ENCODE measurements around the gene ST6GALNAC2. TPM values are rescaled to one million over a fixed set of nuclear protein-coding genes. Genes with fewer than 3 reads are reported as not detected.

The ST6GALNAC2 gene
- total and polyA plus RNA-seq, 12 donors = 0.50 to 37.8 (median 5.6) TPM

GRCh38 chr17:76519048-76519966 is 66.4 kb downstream of the ST6GALNAC2 start:
- no peak for DNase-seq
- WGBS, 4 donors = 62 to 76% (median 67%) methylated on average over 13 to 15 of the region's 15 CpGs
- Histone ChIP-seq H3K36me3 (replicated peaks in 1 of 2) (no peaks in the 10 kb centered on the region), H3K4me3 (no peak overlapping the region), H3K27ac (no peak overlapping the region), H3K27me3 (no peaks in the 10 kb centered on the region), H3K9me3 (replicated peaks in 1 of 3) (no peaks in the 10 kb centered on the region), H3K4me1 (replicated peaks in 1 of 2) (peaks cover under 1 to 5% of the 10 kb centered on the region in 2 donors)
- intact Hi-C loops (cut with DNase I) = no loop called here
- TF ChIP-seq CTCF (IDR thresholded peaks at IDR 0.05) (no peak), POLR2A (IDR thresholded peaks at IDR 0.05) (no peak)

GRCh38 chr17:76517638-76518038 is 68.0 kb downstream of the ST6GALNAC2 start:
- no peaks in the 10 kb centered on the region for H3K4me1 ChIP-seq (replicated peaks in 1 of 2)
- 88 to 95% (median 91%) methylated on average over 9 to 11 of the region's 11 CpGs for WGBS, 4 donors
- TF ChIP-seq CTCF (IDR thresholded peaks at IDR 0.05) (no peak), POLR2A (IDR thresholded peaks at IDR 0.05) (no peak)
- no peak for DNase-seq
- H3K36me3 ChIP-seq (replicated peaks in 1 of 2) = no peaks in the 10 kb centered on the region
- no peaks in the 10 kb centered on the region for H3K9me3 ChIP-seq (replicated peaks in 1 of 3)
- H3K4me3 ChIP-seq = no peak overlapping the region
- no peak overlapping the region for H3K27ac ChIP-seq
- H3K27me3 ChIP-seq = no peaks in the 10 kb centered on the region
- intact Hi-C loops (cut with DNase I) = no loop called here

Small RNA genes lying within 50 kb of the gene (small RNA-seq; reads per million reads assigned to genes)
- gene AC015802.2 (0 reads per million in 2 donors), gene SNORD1A (0 reads per million in 2 donors), gene SNORD1B (2,099 to 4,375 reads per million in 2 donors)

Other genes starting within 250 kb of the ST6GALNAC2 start
- gene PRPSAP1, start 231.9 kb downstream of the ST6GALNAC2 start, total RNA-seq = 10 to 100 TPM; 33.0 to 79.3 (median 46.2) TPM
- 10 to 100 TPM; 26.0 to 42.7 (median 37.1) TPM for gene PRPSAP1, start 231.9 kb downstream of the ST6GALNAC2 start, polyA plus RNA-seq
- gene SPHK1, start 201.3 kb downstream of the ST6GALNAC2 start, total RNA-seq = 10 to 100 TPM in 2 of 9 donors, 1 to 10 TPM in 6, under 1 TPM in 1; 0.61 to 15.3 (median 3.7) TPM
- gene SPHK1, start 201.3 kb downstream of the ST6GALNAC2 start, polyA plus RNA-seq = 10 to 100 TPM in 2 of 3 donors, under 1 TPM in 1; 0.53 to 14.0 (median 10.3) TPM
- 10 to 100 TPM; 10.4 to 21.8 (median 17.3) TPM for gene UBE2O, start 132.7 kb downstream of the ST6GALNAC2 start, total RNA-seq
- 10 to 100 TPM in 2 of 3 donors, 1 to 10 TPM in 1; 9.8 to 21.3 (median 12.4) TPM for gene UBE2O, start 132.7 kb downstream of the ST6GALNAC2 start, polyA plus RNA-seq
- not detected for gene AANAT, start 118.3 kb downstream of the ST6GALNAC2 start, total RNA-seq
- gene AANAT, start 118.3 kb downstream of the ST6GALNAC2 start, polyA plus RNA-seq = under 1 TPM in 2 of 3 donors, not detected in 1; 0.30 to 0.40 TPM
- 100 to 1,000 TPM in 1 of 9 donors, 10 to 100 TPM in 7, 1 to 10 TPM in 1; 9.9 to 156 (median 43.6) TPM for gene RHBDF2, start 84.4 kb downstream of the ST6GALNAC2 start, total RNA-seq
- gene RHBDF2, start 84.4 kb downstream of the ST6GALNAC2 start, polyA plus RNA-seq = 10 to 100 TPM in 2 of 3 donors, 1 to 10 TPM in 1; 4.9 to 39.3 (median 19.1) TPM
- gene CYGB, start 48.2 kb downstream of the ST6GALNAC2 start, total RNA-seq = 10 to 100 TPM in 7 of 9 donors, 1 to 10 TPM in 2; 6.3 to 18.1 (median 13.9) TPM
- 10 to 100 TPM in 2 of 3 donors, 1 to 10 TPM in 1; 7.8 to 38.3 (median 32.1) TPM for gene CYGB, start 48.2 kb downstream of the ST6GALNAC2 start, polyA plus RNA-seq
- 1 to 10 TPM in 7 of 9 donors, not detected in 2; 1.5 to 9.5 (median 3.0) TPM for gene PRCD, start 45.8 kb downstream of the ST6GALNAC2 start, total RNA-seq
- gene PRCD, start 45.8 kb downstream of the ST6GALNAC2 start, polyA plus RNA-seq = 10 to 100 TPM in 2 of 3 donors, 1 to 10 TPM in 1; 4.5 to 37.2 (median 14.3) TPM
- gene ST6GALNAC1, start 57.9 kb upstream of the ST6GALNAC2 start, total RNA-seq = under 1 TPM in 3 of 9 donors, not detected in 6; 0.25 to 0.76 (median 0.33) TPM
- under 1 TPM in 2 of 3 donors, not detected in 1; 0.47 to 0.88 TPM for gene ST6GALNAC1, start 57.9 kb upstream of the ST6GALNAC2 start, polyA plus RNA-seq
- gene MXRA7, start 125.1 kb upstream of the ST6GALNAC2 start, total RNA-seq = 100 to 1,000 TPM; 200 to 671 (median 375) TPM
- 100 to 1,000 TPM in 2 of 3 donors, 10 to 100 TPM in 1; 81.5 to 573 (median 167) TPM for gene MXRA7, start 125.1 kb upstream of the ST6GALNAC2 start, polyA plus RNA-seq
- 100 to 1,000 TPM in 1 of 9 donors, 10 to 100 TPM in 8; 23.5 to 105 (median 37.7) TPM for gene JMJD6, start 140.7 kb upstream of the ST6GALNAC2 start, total RNA-seq
- 10 to 100 TPM; 53.7 to 66.9 (median 58.8) TPM for gene JMJD6, start 140.7 kb upstream of the ST6GALNAC2 start, polyA plus RNA-seq
- gene METTL23, start 141.0 kb upstream of the ST6GALNAC2 start, total RNA-seq = 10 to 100 TPM; 24.6 to 91.5 (median 38.9) TPM
- 10 to 100 TPM; 48.0 to 84.9 (median 54.5) TPM for gene METTL23, start 141.0 kb upstream of the ST6GALNAC2 start, polyA plus RNA-seq
- 100 to 1,000 TPM; 115 to 242 (median 206) TPM for gene SRSF2, start 151.5 kb upstream of the ST6GALNAC2 start, total RNA-seq
- 100 to 1,000 TPM; 103 to 269 (median 151) TPM for gene SRSF2, start 151.5 kb upstream of the ST6GALNAC2 start, polyA plus RNA-seq
- gene MFSD11, start 152.3 kb upstream of the ST6GALNAC2 start, total RNA-seq = 10 to 100 TPM; 24.2 to 50.0 (median 32.4) TPM
- gene MFSD11, start 152.3 kb upstream of the ST6GALNAC2 start, polyA plus RNA-seq = 10 to 100 TPM in 2 of 3 donors, 1 to 10 TPM in 1; 9.4 to 20.4 (median 11.8) TPM

Measured in adrenal gland (tissue), 12 donors.